ENCODE results near the gene USH1C. TPM values are rescaled to one million over a fixed set of nuclear protein-coding genes. Genes with fewer than 3 reads are reported as not detected.

Gene USH1C
- total and polyA plus RNA-seq, 2 experiments from 2014 or later, result 0.54 TPM; not detected in 1

- no peak overlapping the region for H3K4me3 ChIP-seq
- H3K9me3 ChIP-seq (ENCODE audit: low read depth), result no peaks in the 10 kb centered on the region
- no peaks in the 10 kb centered on the region for H3K4me1 ChIP-seq (ENCODE audit: low read depth)
- no peaks in the 10 kb centered on the region for H3K36me3 ChIP-seq
- DNase-seq (ENCODE audit: low read depth in 1 of 2, low spot score in 1 of 2), result no peak
- TF ChIP-seq CTCF (IDR thresholded peaks at IDR 0.05; ENCODE audit: low read depth, low read length), result no peak
- H3K27ac ChIP-seq, result no peak overlapping the region
- peaks cover 15% of the 10 kb centered on the region for H3K27me3 ChIP-seq
These were observed 44.0 kb upstream of the USH1C start for GRCh38 chr11:17588166-17588565.

GRCh38 chr11:17585911-17586695 is 41.9 kb upstream of the USH1C start:
- no peak for TF ChIP-seq CTCF (IDR thresholded peaks at IDR 0.05; ENCODE audit: low read depth, low read length)
- peaks cover 15% of the 10 kb centered on the region for H3K27me3 ChIP-seq
- H3K4me1 ChIP-seq (ENCODE audit: low read depth), result no peaks in the 10 kb centered on the region
- no peak for DNase-seq (ENCODE audit: low read depth in 1 of 2, low spot score in 1 of 2)
- H3K36me3 ChIP-seq, result no peaks in the 10 kb centered on the region
- no peaks in the 10 kb centered on the region for H3K9me3 ChIP-seq (ENCODE audit: low read depth)
- H3K27ac ChIP-seq, result no peak overlapping the region
- H3K4me3 ChIP-seq, result no peak overlapping the region

GRCh38 chr11:17581732-17582053 is 37.5 kb upstream of the USH1C start:
- no peak for DNase-seq (ENCODE audit: low read depth in 1 of 2, low spot score in 1 of 2)
- Histone ChIP-seq H3K27me3 (no peaks in the 10 kb centered on the region), H3K27ac (no peak overlapping the region), H3K4me1 (ENCODE audit: low read depth) (no peaks in the 10 kb centered on the region), H3K36me3 (no peaks in the 10 kb centered on the region), H3K9me3 (ENCODE audit: low read depth) (no peaks in the 10 kb centered on the region), H3K4me3 (no peak overlapping the region)
- TF ChIP-seq CTCF (IDR thresholded peaks at IDR 0.05; ENCODE audit: low read depth, low read length), result no peak

GRCh38 chr11:17581036-17581731 is 37.0 kb upstream of the USH1C start:
- H3K36me3 ChIP-seq, result no peaks in the 10 kb centered on the region
- no peak for TF ChIP-seq CTCF (IDR thresholded peaks at IDR 0.05; ENCODE audit: low read depth, low read length)
- H3K4me1 ChIP-seq (ENCODE audit: low read depth), result no peaks in the 10 kb centered on the region
- no peaks in the 10 kb centered on the region for H3K9me3 ChIP-seq (ENCODE audit: low read depth)
- no peaks in the 10 kb centered on the region for H3K27me3 ChIP-seq
- no peak overlapping the region for H3K4me3 ChIP-seq
- H3K27ac ChIP-seq, result no peak overlapping the region
- DNase-seq (ENCODE audit: low read depth in 1 of 2, low spot score in 1 of 2), result no peak

GRCh38 chr11:17580271-17580670 is 36.1 kb upstream of the USH1C start:
- no peaks in the 10 kb centered on the region for H3K36me3 ChIP-seq
- DNase-seq (ENCODE audit: low read depth in 1 of 2, low spot score in 1 of 2), result no peak
- no peaks in the 10 kb centered on the region for H3K4me1 ChIP-seq (ENCODE audit: low read depth)

More at GRCh38 chr11:17580271-17580670, 36.1 kb upstream of the USH1C start:
- no peak overlapping the region for H3K4me3 ChIP-seq
- no peak overlapping the region for H3K27ac ChIP-seq
- H3K9me3 ChIP-seq (ENCODE audit: low read depth), result no peaks in the 10 kb centered on the region
- H3K27me3 ChIP-seq, result no peaks in the 10 kb centered on the region
- TF ChIP-seq CTCF (IDR thresholded peaks at IDR 0.05; ENCODE audit: low read depth, low read length), result no peak

All from cardiac muscle cell (in vitro differentiated cells and primary cell).